ENCODE results near the gene GPR137.

GRCh38 chr11:64237484-64237951 lies 48.1 kb upstream of the GPR137 start:
- TF ChIP-seq, protein P1, sequence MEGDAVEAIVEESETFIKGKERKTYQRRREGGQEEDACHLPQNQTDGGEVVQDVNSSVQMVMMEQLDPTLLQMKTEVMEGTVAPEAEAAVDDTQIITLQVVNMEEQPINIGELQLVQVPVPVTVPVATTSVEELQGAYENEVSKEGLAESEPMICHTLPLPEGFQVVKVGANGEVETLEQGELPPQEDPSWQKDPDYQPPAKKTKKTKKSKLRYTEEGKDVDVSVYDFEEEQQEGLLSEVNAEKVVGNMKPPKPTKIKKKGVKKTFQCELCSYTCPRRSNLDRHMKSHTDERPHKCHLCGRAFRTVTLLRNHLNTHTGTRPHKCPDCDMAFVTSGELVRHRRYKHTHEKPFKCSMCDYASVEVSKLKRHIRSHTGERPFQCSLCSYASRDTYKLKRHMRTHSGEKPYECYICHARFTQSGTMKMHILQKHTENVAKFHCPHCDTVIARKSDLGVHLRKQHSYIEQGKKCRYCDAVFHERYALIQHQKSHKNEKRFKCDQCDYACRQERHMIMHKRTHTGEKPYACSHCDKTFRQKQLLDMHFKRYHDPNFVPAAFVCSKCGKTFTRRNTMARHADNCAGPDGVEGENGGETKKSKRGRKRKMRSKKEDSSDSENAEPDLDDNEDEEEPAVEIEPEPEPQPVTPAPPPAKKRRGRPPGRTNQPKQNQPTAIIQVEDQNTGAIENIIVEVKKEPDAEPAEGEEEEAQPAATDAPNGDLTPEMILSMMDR (IDR thresholded peaks at IDR 0.05; ENCODE audit: low read depth, low read length, missing input control) = peak; percentile 12
- TF ChIP-seq, protein P2, sequence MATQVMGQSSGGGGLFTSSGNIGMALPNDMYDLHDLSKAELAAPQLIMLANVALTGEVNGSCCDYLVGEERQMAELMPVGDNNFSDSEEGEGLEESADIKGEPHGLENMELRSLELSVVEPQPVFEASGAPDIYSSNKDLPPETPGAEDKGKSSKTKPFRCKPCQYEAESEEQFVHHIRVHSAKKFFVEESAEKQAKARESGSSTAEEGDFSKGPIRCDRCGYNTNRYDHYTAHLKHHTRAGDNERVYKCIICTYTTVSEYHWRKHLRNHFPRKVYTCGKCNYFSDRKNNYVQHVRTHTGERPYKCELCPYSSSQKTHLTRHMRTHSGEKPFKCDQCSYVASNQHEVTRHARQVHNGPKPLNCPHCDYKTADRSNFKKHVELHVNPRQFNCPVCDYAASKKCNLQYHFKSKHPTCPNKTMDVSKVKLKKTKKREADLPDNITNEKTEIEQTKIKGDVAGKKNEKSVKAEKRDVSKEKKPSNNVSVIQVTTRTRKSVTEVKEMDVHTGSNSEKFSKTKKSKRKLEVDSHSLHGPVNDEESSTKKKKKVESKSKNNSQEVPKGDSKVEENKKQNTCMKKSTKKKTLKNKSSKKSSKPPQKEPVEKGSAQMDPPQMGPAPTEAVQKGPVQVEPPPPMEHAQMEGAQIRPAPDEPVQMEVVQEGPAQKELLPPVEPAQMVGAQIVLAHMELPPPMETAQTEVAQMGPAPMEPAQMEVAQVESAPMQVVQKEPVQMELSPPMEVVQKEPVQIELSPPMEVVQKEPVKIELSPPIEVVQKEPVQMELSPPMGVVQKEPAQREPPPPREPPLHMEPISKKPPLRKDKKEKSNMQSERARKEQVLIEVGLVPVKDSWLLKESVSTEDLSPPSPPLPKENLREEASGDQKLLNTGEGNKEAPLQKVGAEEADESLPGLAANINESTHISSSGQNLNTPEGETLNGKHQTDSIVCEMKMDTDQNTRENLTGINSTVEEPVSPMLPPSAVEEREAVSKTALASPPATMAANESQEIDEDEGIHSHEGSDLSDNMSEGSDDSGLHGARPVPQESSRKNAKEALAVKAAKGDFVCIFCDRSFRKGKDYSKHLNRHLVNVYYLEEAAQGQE (IDR thresholded peaks at IDR 0.05) = no peak
- TF ChIP-seq YY1 (IDR thresholded peaks at IDR 0.05) (peak; percentile 46), RXRA (IDR thresholded peaks at IDR 0.05) (peak; percentile 53 to 76), HNF4G (IDR thresholded peaks at IDR 0.05) (no peak), ZBTB33 (IDR thresholded peaks at IDR 0.05) (no peak), JUND (IDR thresholded peaks at IDR 0.05) (peak in 1 of 2 donors; percentile 26), MAX (IDR thresholded peaks at IDR 0.05) (peak; percentile 62), RAD21 (IDR thresholded peaks at IDR 0.05) (peak in 1 of 2 donors; percentile 58), ATF3 (IDR thresholded peaks at IDR 0.05) (no peak)
